ENCODE measurements around the gene SPAG6.

The SPAG6 gene

GRCh38 chr10:22329150-22329549, 16.1 kb upstream of the SPAG6 start:
- no peak for TF ChIP-seq RARB (CRISPR knock-in tag; IDR thresholded peaks at IDR 0.05)
- no peak for TF ChIP-seq ESRRG (CRISPR knock-in tag; IDR thresholded peaks at IDR 0.05)
- no peak for ATAC-seq

DNA sequence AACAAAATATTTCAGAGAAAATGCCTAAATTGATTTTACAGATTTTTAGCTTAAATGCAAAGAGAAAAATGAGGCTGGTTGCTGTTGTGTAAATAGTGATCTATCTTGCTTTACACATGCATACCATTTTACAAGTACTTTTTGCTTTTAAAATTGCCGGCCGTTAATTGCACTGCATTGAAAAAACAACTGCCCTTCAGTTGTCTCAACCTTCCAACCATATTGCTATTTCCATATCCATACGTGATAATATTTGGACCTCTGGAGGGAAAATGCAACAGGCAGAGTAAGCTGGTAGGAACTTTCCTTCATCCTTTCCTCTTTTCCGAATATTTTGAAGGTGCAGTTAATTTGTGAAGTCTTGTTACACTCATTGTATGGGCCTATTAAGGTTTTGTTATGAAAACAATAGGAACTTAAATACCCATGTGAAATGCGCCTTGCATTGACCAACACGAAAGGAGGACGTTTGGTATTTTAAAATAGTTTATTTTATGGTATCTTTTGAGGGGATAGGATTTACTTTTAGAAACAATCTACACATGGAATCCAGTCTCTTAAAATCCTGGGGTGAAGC, 13.1 kb upstream of the SPAG6 start:
- TF ChIP-seq ZNF565 (CRISPR knock-in tag; conservative IDR thresholded peaks at IDR 0.05; ENCODE audit: low read depth) (no peak), ZNF8 (CRISPR knock-in tag; IDR thresholded peaks at IDR 0.05) (no peak), PATZ1 (CRISPR knock-in tag; IDR thresholded peaks at IDR 0.05; ENCODE audit: borderline replicate concordance) (no peak), OSR1 (CRISPR knock-in tag; IDR thresholded peaks at IDR 0.05) (no peak), TCF4 (CRISPR knock-in tag; IDR thresholded peaks at IDR 0.05; ENCODE audit: borderline replicate concordance) (no peak), BACH2 (CRISPR knock-in tag; IDR thresholded peaks at IDR 0.05; ENCODE audit: borderline replicate concordance) (no peak), TOX (CRISPR knock-in tag; IDR thresholded peaks at IDR 0.05; ENCODE audit: borderline replicate concordance) (no peak), PPARA (CRISPR knock-in tag; IDR thresholded peaks at IDR 0.05; ENCODE audit: borderline replicate concordance) (no peak), ZFP3 (CRISPR knock-in tag; IDR thresholded peaks at IDR 0.05) (no peak)
- no peak for ATAC-seq

DNA sequence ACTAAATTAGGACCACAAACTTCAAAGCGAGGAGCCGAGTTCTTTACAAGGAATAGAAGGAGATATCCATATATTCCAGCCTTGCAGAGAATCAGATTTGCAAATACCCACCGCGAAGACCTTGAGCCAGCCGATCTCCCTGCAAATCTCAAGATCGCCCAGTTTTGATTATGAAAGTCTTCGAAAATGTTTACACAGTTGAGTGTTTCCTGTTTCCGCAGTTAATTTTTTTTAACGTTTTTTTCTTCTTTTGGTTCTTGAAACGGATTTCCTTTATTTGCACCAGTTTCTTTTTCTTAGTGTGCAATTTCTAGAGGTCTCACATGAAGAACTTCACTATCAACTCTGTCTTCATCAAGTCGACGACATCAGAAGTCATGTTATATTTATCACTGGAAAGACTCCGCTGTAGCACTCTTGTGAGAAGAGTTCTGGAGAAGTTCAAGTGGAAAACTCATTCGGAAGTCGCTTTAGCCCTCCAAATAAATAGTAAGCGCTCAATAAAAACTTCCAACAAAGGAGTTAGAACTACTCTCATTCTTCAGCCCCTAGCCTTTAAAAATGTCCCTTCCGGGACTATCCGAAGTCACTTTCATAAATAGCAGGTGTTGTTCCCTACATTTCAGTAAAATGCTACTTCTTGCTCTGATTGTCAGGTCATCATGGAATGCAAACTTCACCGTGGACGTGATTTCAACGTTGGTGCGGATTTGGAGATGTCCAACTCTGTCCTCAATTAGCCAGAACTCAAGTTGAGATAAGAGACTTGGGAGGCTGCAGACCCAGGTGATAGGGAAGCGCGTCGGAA, 11.9 kb upstream of the SPAG6 start:
- ATAC-seq: no peak
- TF ChIP-seq ZNF70 (CRISPR knock-in tag; IDR thresholded peaks at IDR 0.05) (no peak), ZNF565 (CRISPR knock-in tag; conservative IDR thresholded peaks at IDR 0.05; ENCODE audit: low read depth) (no peak), RARB (CRISPR knock-in tag; IDR thresholded peaks at IDR 0.05) (no peak), ZC3H10 (CRISPR knock-in tag; IDR thresholded peaks at IDR 0.05) (no peak), CSDC2 (CRISPR knock-in tag; IDR thresholded peaks at IDR 0.05) (no peak), TCF4 (CRISPR knock-in tag; IDR thresholded peaks at IDR 0.05; ENCODE audit: borderline replicate concordance) (no peak)

- ATAC-seq: no peak
- TF ChIP-seq TOX (CRISPR knock-in tag; IDR thresholded peaks at IDR 0.05; ENCODE audit: borderline replicate concordance): no peak
- TF ChIP-seq SNAI2 (CRISPR knock-in tag; IDR thresholded peaks at IDR 0.05): no peak
- TF ChIP-seq, protein P1, sequence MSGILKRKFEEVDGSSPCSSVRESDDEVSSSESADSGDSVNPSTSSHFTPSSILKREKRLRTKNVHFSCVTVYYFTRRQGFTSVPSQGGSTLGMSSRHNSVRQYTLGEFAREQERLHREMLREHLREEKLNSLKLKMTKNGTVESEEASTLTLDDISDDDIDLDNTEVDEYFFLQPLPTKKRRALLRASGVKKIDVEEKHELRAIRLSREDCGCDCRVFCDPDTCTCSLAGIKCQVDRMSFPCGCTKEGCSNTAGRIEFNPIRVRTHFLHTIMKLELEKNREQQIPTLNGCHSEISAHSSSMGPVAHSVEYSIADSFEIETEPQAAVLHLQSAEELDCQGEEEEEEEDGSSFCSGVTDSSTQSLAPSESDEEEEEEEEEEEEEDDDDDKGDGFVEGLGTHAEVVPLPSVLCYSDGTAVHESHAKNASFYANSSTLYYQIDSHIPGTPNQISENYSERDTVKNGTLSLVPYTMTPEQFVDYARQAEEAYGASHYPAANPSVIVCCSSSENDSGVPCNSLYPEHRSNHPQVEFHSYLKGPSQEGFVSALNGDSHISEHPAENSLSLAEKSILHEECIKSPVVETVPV (CRISPR knock-in tag; IDR thresholded peaks at IDR 0.05): no peak
- no peak for TF ChIP-seq ESRRG (CRISPR knock-in tag; IDR thresholded peaks at IDR 0.05)
- TF ChIP-seq ISL1 (CRISPR knock-in tag; IDR thresholded peaks at IDR 0.05): no peak
- no peak for TF ChIP-seq RARB (CRISPR knock-in tag; IDR thresholded peaks at IDR 0.05)
- TF ChIP-seq OSR1 (CRISPR knock-in tag; IDR thresholded peaks at IDR 0.05): no peak
- no peak for TF ChIP-seq ZFP30 (CRISPR knock-in tag; IDR thresholded peaks at IDR 0.05)
- no peak for TF ChIP-seq BACH2 (CRISPR knock-in tag; IDR thresholded peaks at IDR 0.05; ENCODE audit: borderline replicate concordance)
- TF ChIP-seq ZC3H10 (CRISPR knock-in tag; IDR thresholded peaks at IDR 0.05): no peak
These were observed 11.4 kb upstream of the SPAG6 start for GRCh38 chr10:22333975-22334282.

DNA sequence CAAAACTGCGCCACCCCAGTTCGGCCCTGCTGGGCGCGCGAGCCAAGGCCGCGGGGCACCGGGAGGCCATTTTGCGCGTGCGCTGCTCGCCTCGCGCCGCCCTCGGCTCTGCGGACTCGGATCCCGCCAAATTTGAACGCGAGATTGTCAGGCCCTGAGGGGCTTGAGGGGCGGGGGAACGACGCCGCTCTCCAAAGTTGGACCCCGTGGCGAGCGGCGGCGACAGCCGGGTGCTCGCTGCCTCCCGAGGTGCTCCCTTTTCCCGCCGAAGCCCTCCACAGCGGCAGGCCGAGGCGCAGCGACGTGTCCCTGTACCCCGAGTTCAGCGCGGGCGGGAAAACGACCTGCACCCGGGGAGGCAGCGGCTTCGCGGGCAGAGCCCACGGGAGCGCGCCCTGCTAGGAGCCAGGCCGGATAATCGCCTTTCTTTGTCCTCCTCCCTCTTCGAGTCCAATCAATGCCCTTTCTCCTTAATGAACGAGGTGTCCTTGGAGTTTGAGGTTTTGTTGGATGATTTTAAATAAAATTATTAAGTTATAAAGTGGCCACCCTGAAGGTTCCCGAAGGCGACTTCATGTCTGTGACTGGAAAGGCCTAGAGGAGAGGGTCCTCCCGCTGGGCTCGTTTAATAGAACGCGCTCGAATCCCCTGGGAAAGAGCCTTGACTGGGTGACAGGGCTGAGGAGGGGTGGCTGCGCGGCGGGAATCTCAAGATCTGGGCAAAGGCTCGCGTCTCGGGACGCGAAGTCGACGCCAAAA, 10.7 kb upstream of the SPAG6 start:
- no peak for ATAC-seq
- no peak for TF ChIP-seq ZNF70 (CRISPR knock-in tag; IDR thresholded peaks at IDR 0.05)
- no peak for TF ChIP-seq ISL1 (CRISPR knock-in tag; IDR thresholded peaks at IDR 0.05)
- TF ChIP-seq ZNF8 (CRISPR knock-in tag; IDR thresholded peaks at IDR 0.05): no peak
- TF ChIP-seq ZFP30 (CRISPR knock-in tag; IDR thresholded peaks at IDR 0.05): no peak
- TF ChIP-seq RARB (CRISPR knock-in tag; IDR thresholded peaks at IDR 0.05): no peak
- no peak for TF ChIP-seq ZC3H10 (CRISPR knock-in tag; IDR thresholded peaks at IDR 0.05)
- TF ChIP-seq POU6F1 (CRISPR knock-in tag; IDR thresholded peaks at IDR 0.05; ENCODE audit: borderline replicate concordance, low read depth): no peak
- no peak for TF ChIP-seq TSHZ2 (CRISPR knock-in tag; IDR thresholded peaks at IDR 0.05)
- TF ChIP-seq SNAI2 (CRISPR knock-in tag; IDR thresholded peaks at IDR 0.05): no peak

Data from SK-N-SH treated with all-trans-retinoic acid at 6 μM for 48 hours (cell line).